RWPE1 (cell line): ENCODE data around the gene ZNF141.
"Not testable (repeated sequence)": the region's sequence is repeated elsewhere in the genome, so short reads cannot be mapped to it uniquely, and the experiment has no call there.

ENCODE experiments used
- CTCF ChIA-PET: fragments of 350-600 bp; sonication (Branson Sonifier 250); formaldehyde crosslinking; extraction: SDS; loops from one replicate; lab custom pipeline; 2021; lab: Yijun Ruan, JAX
- POLR2A ChIA-PET: fragments of 400-600 bp; formaldehyde crosslinking; extraction: SDS; loops from one replicate; lab custom pipeline; 2020; ENCODE audit warnings: antibody characterized with exemption; ENCODE audit not compliant: low non-redundant PET; lab: Yijun Ruan, JAX
- DNase-seq: peaks from one replicate; pipeline ENCODE4 v3.0.0; 2012; ENCODE audit warnings: low spot score
- H3K27ac ChIP-seq: fragments of 450-650 bp; 2 replicates; pipeline ENCODE4 v1.5.1; 2017
- TF ChIP-seq, protein P1 (sequence below): fragments of 450-650 bp; conservative IDR thresholded peaks from 2 replicates; pipeline ENCODE4 v1.5.1; 2017; ENCODE audit warnings: low read depth, mild to moderate bottlenecking

ZNF141 gene

GRCh38 chr4:384311-385010, 46.8 kb downstream of the ZNF141 start:
- no peak overlapping the region for H3K27ac ChIP-seq
- no peak for DNase-seq
- TF ChIP-seq, protein P1, sequence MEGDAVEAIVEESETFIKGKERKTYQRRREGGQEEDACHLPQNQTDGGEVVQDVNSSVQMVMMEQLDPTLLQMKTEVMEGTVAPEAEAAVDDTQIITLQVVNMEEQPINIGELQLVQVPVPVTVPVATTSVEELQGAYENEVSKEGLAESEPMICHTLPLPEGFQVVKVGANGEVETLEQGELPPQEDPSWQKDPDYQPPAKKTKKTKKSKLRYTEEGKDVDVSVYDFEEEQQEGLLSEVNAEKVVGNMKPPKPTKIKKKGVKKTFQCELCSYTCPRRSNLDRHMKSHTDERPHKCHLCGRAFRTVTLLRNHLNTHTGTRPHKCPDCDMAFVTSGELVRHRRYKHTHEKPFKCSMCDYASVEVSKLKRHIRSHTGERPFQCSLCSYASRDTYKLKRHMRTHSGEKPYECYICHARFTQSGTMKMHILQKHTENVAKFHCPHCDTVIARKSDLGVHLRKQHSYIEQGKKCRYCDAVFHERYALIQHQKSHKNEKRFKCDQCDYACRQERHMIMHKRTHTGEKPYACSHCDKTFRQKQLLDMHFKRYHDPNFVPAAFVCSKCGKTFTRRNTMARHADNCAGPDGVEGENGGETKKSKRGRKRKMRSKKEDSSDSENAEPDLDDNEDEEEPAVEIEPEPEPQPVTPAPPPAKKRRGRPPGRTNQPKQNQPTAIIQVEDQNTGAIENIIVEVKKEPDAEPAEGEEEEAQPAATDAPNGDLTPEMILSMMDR = no peak
- ChIA-PET CTCF (no interaction called here), POLR2A (no interaction called here)

DNA sequence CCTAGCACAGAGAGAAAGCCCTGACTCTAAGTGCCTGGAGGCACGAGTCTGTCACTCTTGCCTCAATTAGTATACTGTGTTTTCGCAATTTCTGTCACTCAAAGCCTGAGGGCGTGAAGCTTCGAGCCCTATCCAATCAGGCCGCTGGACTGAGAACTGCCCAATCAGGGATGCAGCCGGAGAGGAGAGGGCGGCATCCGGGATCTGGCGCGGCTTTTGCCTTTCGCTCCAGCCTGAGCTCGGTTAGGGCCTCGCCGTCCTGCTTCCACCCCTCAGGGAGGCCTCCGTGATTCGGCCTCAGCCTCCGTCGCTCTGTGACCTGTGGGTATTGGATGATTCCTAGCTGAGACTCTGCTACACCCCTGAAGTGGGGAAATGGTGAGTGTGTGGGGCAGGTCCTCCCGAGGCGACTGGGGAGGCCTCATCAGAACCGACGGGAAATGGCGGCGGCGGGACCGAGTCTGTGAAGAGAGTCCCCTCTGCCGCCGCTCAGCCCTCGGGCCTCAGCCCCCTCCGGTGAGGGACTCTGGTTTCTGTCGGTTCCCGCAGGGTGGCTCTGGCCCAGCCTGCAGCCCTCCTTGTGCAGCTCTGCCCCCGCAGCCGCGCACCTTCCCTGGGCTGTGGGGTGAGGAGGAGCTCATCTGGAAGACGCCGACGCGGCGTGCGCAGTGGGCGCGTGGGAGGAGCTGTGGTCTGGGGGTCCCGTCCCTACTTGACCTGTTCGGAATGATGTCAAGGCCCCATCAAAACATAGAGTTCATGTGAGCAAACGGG, 48.5 kb downstream of the ZNF141 start:
- TF ChIP-seq, protein P1 = no peak
- no peak overlapping the region for H3K27ac ChIP-seq
- CTCF ChIA-PET = interaction anchor here (0.6 kb wide), 1 partner anchor 323 kb away, joined by 3 read pairs; no protein-coding TSS in a partner anchor
- POLR2A ChIA-PET = no interaction called here
- no peak for DNase-seq

DNA sequence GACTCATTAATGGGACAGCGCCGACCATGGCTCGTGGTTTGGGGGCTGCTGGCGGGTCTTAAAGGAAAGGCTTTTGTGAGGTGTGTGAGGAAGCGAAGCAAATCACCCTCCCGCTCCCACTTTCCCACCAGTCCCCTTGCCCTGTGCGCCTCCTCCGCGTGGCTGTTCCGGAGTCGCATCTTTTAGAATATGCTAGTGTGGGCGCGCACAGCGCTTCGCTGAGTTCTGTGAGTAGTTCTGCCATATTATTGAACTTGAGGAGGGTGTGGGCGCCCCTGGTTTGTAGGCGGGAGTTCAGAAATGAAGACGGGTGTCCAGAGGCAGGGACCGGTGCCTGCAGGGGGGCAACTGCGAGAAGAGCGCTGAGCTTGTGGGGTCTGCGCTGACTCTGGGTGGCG, 49.1 kb downstream of the ZNF141 start:
- H3K27ac ChIP-seq = no peak overlapping the region
- POLR2A ChIA-PET = no interaction called here
- DNase-seq = no peak
- CTCF ChIA-PET = no interaction called here
- TF ChIP-seq, protein P1 = no peak

GRCh38 chr4:404006-404405, 66.4 kb downstream of the ZNF141 start:
- TF ChIP-seq, protein P1 = no peak
- no peak overlapping the region for H3K27ac ChIP-seq
- POLR2A ChIA-PET = no interaction called here
- CTCF ChIA-PET = no interaction called here
- no peak for DNase-seq

GRCh38 chr4:408321-408720, 70.7 kb downstream of the ZNF141 start:
- POLR2A ChIA-PET, H3K27ac ChIP-seq, DNase-seq, CTCF ChIA-PET: not testable (repeated sequence)

GRCh38 chr4:422587-422986, 85.0 kb downstream of the ZNF141 start:
- no peak for DNase-seq
- ChIA-PET POLR2A (no interaction called here), CTCF (no interaction called here)
- TF ChIP-seq, protein P1 = no peak
- no peak overlapping the region for H3K27ac ChIP-seq
